Left lobe of liver (tissue), 2 donors: Measurements from ENCODE around the gene RERE. TPM values are rescaled to one million over a fixed set of nuclear protein-coding genes. Genes with fewer than 3 reads are reported as not detected.
"Not testable (repeated sequence)": the region's sequence is repeated elsewhere in the genome, so short reads cannot be mapped to it uniquely, and the experiment has no call there.

ENCODE experiments used
- ATAC-seq: fragments of 200-7000 bp; cut with Tn5 transposase; one replicate; pipeline ENCODE4 v1.9.1; 2020; ENCODE audit warnings: mild to moderate bottlenecking, moderate library complexity
- DNase-seq: peaks from one replicate; pipeline ENCODE4 v3.0.0-alpha.2; 2020; ENCODE audit warnings: low spot score
- total RNA-seq: library from RNA; stranded (reverse); gene quantifications from one replicate; pipeline ENCODE4 v1.2.1, GENCODE V29; 2021
- donor health status: DM: no; HTN: no; CAD: no; lungs with moderate emphysema.
- donor health status: DM: no; HTN: yes; CAD: no.

The RERE gene
- total RNA-seq, 1 donor from 2014 or later, result 30.9 TPM

GRCh38 chr1:8621034-8621582 lies 196.3 kb downstream of the RERE start:
- not testable (repeated sequence) for DNase-seq, ATAC-seq

- DNase-seq, ATAC-seq: not testable (repeated sequence)
Measured at GRCh38 chr1:8619917-8620502, 197.4 kb downstream of the RERE start.

- not testable (repeated sequence) for ATAC-seq, DNase-seq
Measured at GRCh38 chr1:8619419-8619818, 198.0 kb downstream of the RERE start.

GRCh38 chr1:8616791-8617190 lies 200.6 kb downstream of the RERE start:
- ATAC-seq, result not testable (repeated sequence)

GRCh38 chr1:8611634-8612515 lies 205.6 kb downstream of the RERE start:
- ATAC-seq, DNase-seq: not testable (repeated sequence)

More at GRCh38 chr1:8616791-8617190, 200.6 kb downstream of the RERE start:
- not testable (repeated sequence) for DNase-seq

GRCh38 chr1:8607906-8608305 lies 209.5 kb downstream of the RERE start:
- ATAC-seq, result no peak
- no peak for DNase-seq

- DNase-seq (no peak), ATAC-seq (no peak)
Measured at GRCh38 chr1:8604041-8604945, 213.1 kb downstream of the RERE start.

GRCh38 chr1:8603220-8603616 lies 214.2 kb downstream of the RERE start:
- no peak for DNase-seq

GRCh38 chr1:8602471-8603219 lies 214.8 kb downstream of the RERE start:
- ATAC-seq, result no peak
- no peak for DNase-seq

More at GRCh38 chr1:8603220-8603616, 214.2 kb downstream of the RERE start:
- no peak for ATAC-seq

GRCh38 chr1:8600336-8600735 lies 217.1 kb downstream of the RERE start:
- ATAC-seq (no peak), DNase-seq (no peak)

GRCh38 chr1:8599646-8600212 lies 217.7 kb downstream of the RERE start:
- DNase-seq, result no peak
- no peak for ATAC-seq

- DNase-seq (no peak), ATAC-seq (peak; percentile 54)
Measured at GRCh38 chr1:8598783-8599182, 218.7 kb downstream of the RERE start.

GRCh38 chr1:8598060-8598724 lies 219.2 kb downstream of the RERE start:
- ATAC-seq (peak; percentile 63), DNase-seq (no peak)

GRCh38 chr1:8597455-8597854 lies 220.0 kb downstream of the RERE start:
- no peak for DNase-seq
- no peak for ATAC-seq

GRCh38 chr1:8595941-8596340 lies 221.5 kb downstream of the RERE start:
- ATAC-seq, result no peak
- no peak for DNase-seq

GRCh38 chr1:8595332-8595731 lies 222.1 kb downstream of the RERE start:
- ATAC-seq (no peak), DNase-seq (no peak)

GRCh38 chr1:8593292-8593691 lies 224.1 kb downstream of the RERE start:
- DNase-seq, ATAC-seq: not testable (repeated sequence)

- no peak for DNase-seq
- ATAC-seq, result no peak
Measured at GRCh38 chr1:8591569-8591968, 225.9 kb downstream of the RERE start.

GRCh38 chr1:8590721-8591351 lies 226.6 kb downstream of the RERE start:
- ATAC-seq, result no peak
- DNase-seq, result no peak
